Right cardiac atrium (tissue), 5 donors: ENCODE data around the gene DENND1A. TPM values are rescaled to one million over a fixed set of nuclear protein-coding genes. Genes with fewer than 3 reads are reported as not detected.

Experiments used
- ATAC-seq, 2 donors: fragments of 200-7000 bp; cut with Tn5 transposase; one replicate each; pipeline versions ENCODE4 v1.8.0 to v1.9.1; 2020; ENCODE audit warnings: moderate library complexity in 2 of 2, mild to moderate bottlenecking in 1 of 2
- DNase-seq, 3 donors: peaks; one replicate each; pipeline ENCODE4 v3.0.0-alpha.2; 2020
- H3K27ac ChIP-seq: one replicate; pipeline ENCODE4 v1.5.1; 2013; ENCODE audit warnings: mild to moderate bottlenecking, low read length, control low read depth, moderate library complexity
- H3K27me3 ChIP-seq: one replicate; pipeline ENCODE4 v1.6.1; 2013; ENCODE audit not compliant: control insufficient read depth, insufficient read depth
- H3K4me1 ChIP-seq: one replicate; pipeline ENCODE4 v1.6.1; 2013; ENCODE audit warnings: low read length; ENCODE audit not compliant: control insufficient read depth, insufficient read depth
- H3K4me3 ChIP-seq: one replicate; pipeline ENCODE4 v1.5.1; 2013; ENCODE audit warnings: low read length, control low read depth
- H3K9me3 ChIP-seq: one replicate; pipeline ENCODE4 v1.6.1; 2013; ENCODE audit warnings: low read length; ENCODE audit not compliant: control insufficient read depth
- WGBS: extraction: QIAGEN DNeasy Blood & Tissue Kit; methylation state at CpG from one replicate; pipeline ENCODE4 v1.1.7; 2013; 5-methylcytosine and 5-hydroxymethylcytosine counted together
- intact Hi-C, 4 donors: fragments of 100-400 bp; cut with DNase I; formaldehyde crosslinking; loops; one replicate each; pipeline versions ENCODE4 v1.11.0 to v1.14.0; 2022 to 2023
- polyA plus RNA-seq: library from polyadenylated mRNA; stranded (reverse); fragments of 200-250 nt; gene quantifications from one replicate; pipeline ENCODE4 v1.2.3, GENCODE V29; 2013
- total RNA-seq, 4 donors: library from RNA; stranded (reverse); fragmentation: NEBNext Ultra II Directional; extraction: Animal tissue kit (Norgen Biotek cat#: 25700); gene quantifications; one replicate each; pipeline ENCODE4 v1.2.1, GENCODE V29; 2021
- donor health status: healthy with polysubstance abuse.
- donor health status: DM: no; HTN: yes; CAD: no.
- donor health status: DM: no; HTN: no; CAD: no.
- donor health status: DM: no; HTN: yes; CAD: no; lungs with severe emphysema.
- donor health status: DM: yes; HTN: yes; CAD: no.

The DENND1A gene
- total and polyA plus RNA-seq, 5 donors = 11.4 to 19.3 (median 17.4) TPM

GRCh38 chr9:123445981-123446610 lies 483.8 kb downstream of the DENND1A start:
- Histone ChIP-seq H3K4me3 (no peak overlapping the region), H3K27ac (no peak overlapping the region), H3K4me1 (peaks cover 2% of the 10 kb centered on the region), H3K9me3 (no peaks in the 10 kb centered on the region), H3K27me3 (no peaks in the 10 kb centered on the region)
- 87% methylated on average over 10 of the region's 10 CpGs for WGBS
- no peak for DNase-seq
- intact Hi-C loops = no loop called here
- ATAC-seq = no peak

GRCh38 chr9:123445116-123445515 lies 484.8 kb downstream of the DENND1A start:
- 97% methylated on average over 7 of the region's 7 CpGs for WGBS
- H3K27me3 ChIP-seq = no peaks in the 10 kb centered on the region
- ATAC-seq (peak in 1 of 2 donors; percentile 25), DNase-seq (no peak)
- intact Hi-C loops = no loop called here
- no peak overlapping the region for H3K27ac ChIP-seq
- H3K9me3 ChIP-seq = no peaks in the 10 kb centered on the region
- H3K4me3 ChIP-seq = no peak overlapping the region
- peaks cover 2% of the 10 kb centered on the region for H3K4me1 ChIP-seq

DNA sequence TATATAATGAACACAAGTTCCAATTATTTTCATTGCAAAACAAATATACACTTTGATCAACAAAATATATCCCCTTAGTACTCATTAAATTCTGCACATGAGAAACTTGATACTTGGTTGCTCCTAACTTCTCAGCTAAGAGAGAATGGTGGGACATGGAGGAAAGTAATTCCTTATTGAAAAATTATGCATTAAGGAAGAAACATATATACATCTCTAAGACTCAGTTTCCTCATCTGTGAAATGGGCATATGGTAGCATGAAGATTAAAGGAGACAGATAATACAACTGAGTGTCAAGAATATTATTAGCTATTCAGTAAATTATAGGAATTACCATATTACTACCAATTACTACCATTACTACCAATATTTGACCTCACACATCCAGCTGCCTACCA lies 488.2 kb downstream of the DENND1A start:
- H3K4me3 ChIP-seq = no peak overlapping the region
- DNase-seq (no peak), ATAC-seq (no peak)
- H3K27me3 ChIP-seq = no peaks in the 10 kb centered on the region
- intact Hi-C loops = no loop called here
- no peaks in the 10 kb centered on the region for H3K9me3 ChIP-seq
- no peak overlapping the region for H3K27ac ChIP-seq
- H3K4me1 ChIP-seq = no peaks in the 10 kb centered on the region

DNA sequence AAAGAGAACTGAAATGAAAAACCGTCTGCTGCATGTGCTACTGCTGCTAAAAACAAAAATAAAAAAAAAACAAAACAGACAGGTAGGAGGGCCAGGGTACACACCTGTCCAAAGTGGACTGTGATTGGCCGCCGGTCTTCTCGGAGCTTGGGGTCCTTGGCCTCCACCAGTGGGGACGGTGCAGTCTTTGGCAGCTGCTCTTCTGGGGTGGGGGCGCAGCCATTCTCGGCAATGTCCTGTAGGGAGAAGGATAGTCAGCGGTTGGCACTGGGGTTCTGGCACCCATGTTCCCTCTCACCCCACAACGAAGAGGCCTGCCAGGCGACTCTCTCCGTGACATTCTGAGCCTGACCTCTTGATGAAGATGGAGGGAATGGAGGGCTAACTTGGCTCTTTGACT lies 489.7 kb downstream of the DENND1A start:
- DNase-seq = no peak
- no peaks in the 10 kb centered on the region for H3K27me3 ChIP-seq
- intact Hi-C loops = no loop called here
- no peak for ATAC-seq
- no peak overlapping the region for H3K27ac ChIP-seq
- WGBS = 97% methylated on average over 11 of the region's 11 CpGs
- H3K4me3 ChIP-seq = no peak overlapping the region
- H3K9me3 ChIP-seq = no peaks in the 10 kb centered on the region
- H3K4me1 ChIP-seq = no peaks in the 10 kb centered on the region

DNA sequence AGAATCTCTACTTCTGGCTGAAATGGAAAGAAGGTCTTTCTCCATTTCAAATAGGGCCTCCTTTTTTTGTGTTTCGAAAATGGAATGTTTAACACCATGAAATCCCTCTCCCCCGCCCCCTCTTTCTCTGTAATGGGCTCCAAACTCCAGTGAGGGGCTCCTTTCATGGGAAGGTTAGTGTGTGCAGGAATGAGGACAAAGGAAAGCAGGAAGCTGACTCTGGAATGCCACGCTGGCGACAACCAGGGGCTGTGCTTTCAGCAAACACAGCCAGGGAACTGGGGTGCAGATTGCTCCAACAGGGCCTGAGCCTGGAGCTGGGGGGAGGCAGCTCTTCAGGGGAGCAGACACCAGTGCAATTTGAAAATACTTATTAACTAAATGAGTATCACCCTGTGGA lies 491.1 kb downstream of the DENND1A start:
- H3K4me3 ChIP-seq = no peak overlapping the region
- WGBS = 67% methylated on average over 4 of the region's 4 CpGs
- no peak overlapping the region for H3K27ac ChIP-seq
- ATAC-seq (no peak), DNase-seq (no peak)
- no peaks in the 10 kb centered on the region for H3K9me3 ChIP-seq
- intact Hi-C loops = loop anchor here in 1 of 4 donors (10.0 kb wide), 1 partner anchor 56 kb away; no protein-coding TSS in a partner anchor
- H3K4me1 ChIP-seq = no peaks in the 10 kb centered on the region
- H3K27me3 ChIP-seq = no peaks in the 10 kb centered on the region

DNA sequence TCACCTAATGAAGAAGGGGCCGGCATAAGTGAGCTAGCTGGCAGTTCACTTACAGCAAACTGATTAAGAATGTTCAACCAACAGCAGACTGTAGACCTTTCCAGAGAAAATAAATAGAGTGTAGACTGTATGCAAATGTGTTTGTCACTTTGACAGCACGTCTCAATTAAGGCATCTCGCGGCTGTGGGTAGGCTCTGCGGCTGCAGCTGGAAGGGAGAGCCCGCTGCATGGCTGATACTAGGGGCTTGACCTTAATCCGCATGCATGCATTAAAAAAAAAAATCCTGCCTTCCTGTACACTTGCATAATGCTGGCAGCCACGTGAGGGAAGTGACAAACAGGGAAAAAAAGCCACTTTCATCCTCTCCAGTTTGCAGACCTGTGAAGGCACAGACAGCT lies 491.6 kb downstream of the DENND1A start:
- H3K4me1 ChIP-seq = no peaks in the 10 kb centered on the region
- no peak overlapping the region for H3K4me3 ChIP-seq
- ATAC-seq = no peak
- DNase-seq = no peak
- no peak overlapping the region for H3K27ac ChIP-seq
- intact Hi-C loops = loop anchor here in 1 of 4 donors (10.0 kb wide), 1 partner anchor 56 kb away; no protein-coding TSS in a partner anchor
- no peaks in the 10 kb centered on the region for H3K27me3 ChIP-seq
- H3K9me3 ChIP-seq = no peaks in the 10 kb centered on the region
- WGBS = 54% methylated on average over 8 of the region's 8 CpGs

DNA sequence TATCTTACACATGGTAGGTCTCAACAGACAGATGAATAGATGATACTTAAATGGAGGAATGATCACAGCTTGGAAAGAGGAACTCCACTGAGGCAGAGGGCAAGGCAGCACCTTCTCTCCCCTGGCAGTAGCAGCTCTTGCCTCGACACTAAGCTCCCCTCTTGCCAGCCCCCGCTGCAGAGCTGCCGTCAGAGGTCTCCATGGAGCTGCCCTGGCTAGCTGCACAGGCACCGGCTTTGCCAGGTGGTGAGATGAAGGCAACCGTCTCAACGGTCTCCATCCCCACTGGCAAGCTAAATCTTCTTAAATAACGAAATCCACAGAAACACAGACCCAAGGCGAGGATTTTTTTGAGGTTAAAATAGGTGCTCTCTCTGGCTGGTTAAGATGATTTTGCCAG lies 492.7 kb downstream of the DENND1A start:
- no peak overlapping the region for H3K4me3 ChIP-seq
- no peak for ATAC-seq
- WGBS = 95% methylated on average over 8 of the region's 8 CpGs
- H3K4me1 ChIP-seq = no peaks in the 10 kb centered on the region
- intact Hi-C loops = loop anchor here in 1 of 4 donors (10.0 kb wide), 1 partner anchor 58 kb away; no protein-coding TSS in a partner anchor
- no peaks in the 10 kb centered on the region for H3K9me3 ChIP-seq
- H3K27ac ChIP-seq = no peak overlapping the region
- DNase-seq = no peak
- H3K27me3 ChIP-seq = no peaks in the 10 kb centered on the region

DNA sequence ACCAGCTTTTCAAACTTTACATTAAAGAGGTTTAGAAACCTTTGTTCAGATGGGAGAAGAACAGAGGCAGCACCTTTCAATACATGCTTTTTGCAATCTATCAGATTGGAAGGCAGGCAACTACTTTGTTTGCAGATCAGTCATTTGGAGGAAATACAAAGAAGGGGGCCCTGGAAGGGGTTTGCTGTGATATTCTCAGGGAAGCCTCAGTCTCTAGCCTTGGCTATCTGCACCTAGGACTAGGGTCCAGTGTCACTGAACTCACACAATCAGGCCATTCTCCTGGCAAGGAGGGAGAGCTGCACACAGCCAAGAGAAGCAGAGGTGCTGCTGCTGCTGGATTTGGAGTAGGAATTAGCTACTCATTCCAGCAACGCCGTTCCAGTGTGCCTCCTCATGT lies 494.5 kb downstream of the DENND1A start:
- whole genome bisulfite sequencing = 82% methylated on average over 2 of the region's 2 CpGs
- H3K4me1 ChIP-seq = no peaks in the 10 kb centered on the region
- H3K4me3 ChIP-seq = no peak overlapping the region
- no peak for DNase-seq
- ATAC-seq = no peak
- H3K9me3 ChIP-seq = no peaks in the 10 kb centered on the region
- intact Hi-C loops = loop anchor here in 1 of 4 donors (10.0 kb wide), 1 partner anchor 59 kb away; no protein-coding TSS in a partner anchor
- H3K27ac ChIP-seq = no peak overlapping the region
- no peaks in the 10 kb centered on the region for H3K27me3 ChIP-seq

GRCh38 chr9:123434619-123435240 lies 495.2 kb downstream of the DENND1A start:
- H3K4me1 ChIP-seq = no peaks in the 10 kb centered on the region
- no peaks in the 10 kb centered on the region for H3K9me3 ChIP-seq
- no peak for DNase-seq
- H3K27me3 ChIP-seq = no peaks in the 10 kb centered on the region
- H3K4me3 ChIP-seq = no peak overlapping the region
- WGBS = 93% methylated on average over 9 of the region's 9 CpGs
- ATAC-seq = no peak
- no peak overlapping the region for H3K27ac ChIP-seq
- intact Hi-C loops = loop anchor here in 1 of 4 donors (10.0 kb wide), 1 partner anchor 60 kb away; no protein-coding TSS in a partner anchor

GRCh38 chr9:123432331-123433236 lies 497.3 kb downstream of the DENND1A start:
- Histone ChIP-seq H3K4me3 (no peak overlapping the region), H3K9me3 (no peaks in the 10 kb centered on the region), H3K27me3 (no peaks in the 10 kb centered on the region), H3K27ac (no peak overlapping the region), H3K4me1 (no peaks in the 10 kb centered on the region)
- DNase-seq (no peak), ATAC-seq (peak in 1 of 2 donors; percentile 31)
- intact Hi-C loops = loop anchor here in 1 of 4 donors (10.0 kb wide), 1 partner anchor 62 kb away; no protein-coding TSS in a partner anchor
- WGBS = 97% methylated on average over 22 of the region's 22 CpGs

- Histone ChIP-seq H3K4me3 (no peak overlapping the region), H3K27me3 (no peaks in the 10 kb centered on the region), H3K4me1 (no peaks in the 10 kb centered on the region), H3K27ac (no peak overlapping the region), H3K9me3 (no peaks in the 10 kb centered on the region)
- 90% methylated on average over 2 of the region's 2 CpGs for WGBS
- ATAC-seq (no peak), DNase-seq (no peak)
- intact Hi-C loops = loop anchor here in 1 of 4 donors (10.0 kb wide), 1 partner anchor 63 kb away; no protein-coding TSS in a partner anchor
These were observed 498.3 kb downstream of the DENND1A start for GRCh38 chr9:123431581-123431980.
